K562 (cell line): ENCODE data around the gene NFATC1. TPM values are rescaled to one million over a fixed set of nuclear protein-coding genes. Genes with fewer than 3 reads are reported as not detected.

Source experiments
- ATAC-seq: fragments of 200-7000 bp; cut with Tn5 transposase; 3 replicates; pipeline ENCODE4 v1.9.1; 2020; ENCODE audit warnings: moderate library complexity
- BruUV-seq: library from RNA; stranded (reverse); fragments of 400-500 nt; replicated peaks from 2 replicates; lab custom pipeline; 2021; lab: Mats Ljungman, UMichigan
- CTCF ChIA-PET: fragments of 300-600 bp; formaldehyde crosslinking; extraction: SDS; loops from one replicate; lab custom pipeline; 2021; ENCODE audit warnings: low intra/inter-chr PET ratio; lab: Yijun Ruan, JAX
- POLR2A ChIA-PET: fragments of 300-600, 350-650 bp; sonication (Branson Sonifier 250); formaldehyde crosslinking; extraction: SDS; loops from one replicate; lab custom pipeline; 2021; ENCODE audit warnings: antibody characterized with exemption, inconsistent platforms; lab: Yijun Ruan, JAX
- DNase-seq, 4 experiments: peaks; one replicate each; pipeline versions ENCODE4 v3.0.0 to v3.0.0-alpha.2; 2011 to 2018; ENCODE audit warnings: low spot score in 3 of 4, mixed read lengths in 3 of 4; ENCODE audit errors: extremely low read depth in 1 of 4
- FAIRE-seq: peaks from 2 replicates; lab custom pipeline; 2011; peaks lifted over from hg19 to GRCh38; lab: Jason Lieb, UNC
- H2AFZ ChIP-seq: 2 replicates; pipeline ENCODE4 v1.6.0; 2011; ENCODE audit warnings: low read depth, low read length, control low read depth, inconsistent platforms
- H3K27ac ChIP-seq: fragments of 200-600 bp; 3 replicates; pipeline ENCODE4 v1.8.0; 2011; ENCODE audit warnings: low read depth, mild to moderate bottlenecking, control low read depth, inconsistent platforms, low read length, moderate library complexity, mixed read lengths; ENCODE audit errors: extremely low read depth
- H3K27me3 ChIP-seq, 2 experiments: fragments of 300-600 bp in 1 of 2; 2 replicates in 1 of 2; 3 replicates in 1 of 2; pipeline versions ENCODE4 v1.6.0 to v1.8.0; 2011; ENCODE audit warnings: inconsistent platforms in 2 of 2, low read length in 2 of 2, mild to moderate bottlenecking in 1 of 2, mixed read lengths in 1 of 2, moderate library complexity in 1 of 2; ENCODE audit not compliant: control insufficient read depth in 2 of 2, insufficient read depth in 2 of 2
- H3K36me3 ChIP-seq: fragments of 300-600 bp; 3 replicates; pipeline ENCODE4 v1.8.0; 2011; ENCODE audit warnings: mild to moderate bottlenecking, low read length, inconsistent platforms; ENCODE audit not compliant: control insufficient read depth, insufficient read depth
- H3K4me1 ChIP-seq, 2 experiments: fragments of 200-600 bp in 1 of 2; replicated peaks in 1 of 2; 2 replicates in 1 of 2; 3 replicates in 1 of 2; pipeline versions ENCODE4 v1.5.1 to v1.8.0; 2011; ENCODE audit warnings: inconsistent platforms in 2 of 2, low read length in 2 of 2, mild to moderate bottlenecking in 1 of 2, mixed read lengths in 1 of 2, moderate library complexity in 1 of 2; ENCODE audit not compliant: control insufficient read depth in 2 of 2, insufficient read depth in 2 of 2
- H3K4me2 ChIP-seq: 2 replicates; pipeline ENCODE4 v1.6.1; 2011; ENCODE audit warnings: low read length, control low read depth, inconsistent platforms, mixed read lengths; ENCODE audit not compliant: insufficient read depth
- H3K4me3 ChIP-seq: fragments of 200-600 bp; sonication (generic), shearing (Covaris generic); 2 replicates; pipeline ENCODE4 v1.5.1; 2016; ENCODE audit warnings: control low read depth, inconsistent platforms
- H3K79me2 ChIP-seq: fragments of 200-600 bp; 3 replicates; pipeline ENCODE4 v1.8.0; 2011; ENCODE audit warnings: low read length, inconsistent platforms; ENCODE audit not compliant: control insufficient read depth, insufficient read depth
- H3K9ac ChIP-seq, 2 experiments: 2 replicates each; pipeline versions ENCODE4 v1.6.0 to v1.6.1; 2011; ENCODE audit warnings: low read depth in 2 of 2, low read length in 2 of 2, control low read depth in 1 of 2, inconsistent platforms in 1 of 2, mild to moderate bottlenecking in 1 of 2, mixed read lengths in 1 of 2; ENCODE audit not compliant: insufficient read depth in 1 of 2
- H3K9me1 ChIP-seq: one replicate; pipeline ENCODE4 v1.6.0; 2011; ENCODE audit warnings: inconsistent platforms, mild to moderate bottlenecking, low read length, moderate library complexity; ENCODE audit not compliant: control insufficient read depth, insufficient read depth
- H3K9me3 ChIP-seq: replicated peaks from 2 replicates; pipeline ENCODE4 v1.5.1; 2011; ENCODE audit warnings: low read depth, low read length, inconsistent platforms; ENCODE audit not compliant: control insufficient read depth, insufficient read depth
- H4K20me1 ChIP-seq: replicated peaks from 2 replicates; pipeline ENCODE4 v1.6.1; 2011; ENCODE audit warnings: low read length, inconsistent platforms, mixed read lengths; ENCODE audit not compliant: control insufficient read depth, insufficient read depth
- FOXM1 ChIP-seq, 2 experiments: fragments of 450-650 bp in 1 of 2; sonication (generic) in 1 of 2; formaldehyde crosslinking in 1 of 2; IDR thresholded peaks; 2 replicates each; pipeline versions ENCODE4 v1.6.1 to v1.9.0; 2017 to 2022; ENCODE audit warnings: low read depth in 2 of 2, mild to moderate bottlenecking in 2 of 2, missing genetic modification reagents in 1 of 2, moderate library complexity in 1 of 2
- MAFK ChIP-seq: IDR thresholded peaks from 2 replicates; pipeline ENCODE4 v1.6.1; 2011; ENCODE audit warnings: low read length, improper control_type of control experiment
- NFYB ChIP-seq: IDR thresholded peaks from 2 replicates; pipeline ENCODE4 v1.6.1; 2011; ENCODE audit warnings: mild to moderate bottlenecking, moderate library complexity; ENCODE audit not compliant: insufficient read length; ENCODE audit errors: extremely low read depth
- POLR2AphosphoS5 ChIP-seq: IDR thresholded peaks from 2 replicates; pipeline ENCODE4 v1.6.1; 2011; ENCODE audit warnings: mild to moderate bottlenecking, low read depth, low read length, moderate library complexity; ENCODE audit not compliant: control insufficient read depth, insufficient read depth
- RFX1 ChIP-seq: fragments of 450-650 bp; IDR thresholded peaks from 2 replicates; pipeline ENCODE4 v1.6.1; 2016; ENCODE audit warnings: mild to moderate bottlenecking, moderate library complexity
- SMARCE1 ChIP-seq: fragments of 450-650 bp; IDR thresholded peaks from 2 replicates; pipeline ENCODE4 v1.7.1; 2016; ENCODE audit warnings: mild to moderate bottlenecking
- SNRNP70 ChIP-seq: fragments of 200-400 bp; formaldehyde crosslinking; optimal IDR thresholded peaks from 2 replicates; pipeline ENCODE3; 2017; ENCODE audit warnings: low read depth, low read length
- SRSF3 ChIP-seq: fragments of 200-400 bp; formaldehyde crosslinking; IDR thresholded peaks from 2 replicates; pipeline ENCODE4 v1.6.1; 2016; ENCODE audit warnings: mild to moderate bottlenecking, low read length, moderate library complexity; ENCODE audit not compliant: insufficient read depth
- TAF1 ChIP-seq: IDR thresholded peaks from 2 replicates; pipeline ENCODE4 v1.6.1; 2011; ENCODE audit warnings: mild to moderate bottlenecking, low read length, moderate library complexity; ENCODE audit not compliant: insufficient read depth, control insufficient read depth, severe bottlenecking; ENCODE audit errors: extremely low read depth
- TAF7 ChIP-seq: fragments of 450-650 bp; IDR thresholded peaks from 2 replicates; pipeline ENCODE4 v1.6.1; 2016; ENCODE audit warnings: missing genetic modification characterization, missing compliant biosample characterization
- ZNF507 ChIP-seq: conservative IDR thresholded peaks from 2 replicates; pipeline ENCODE4 v1.6.1; 2017; ENCODE audit warnings: missing genetic modification characterization, missing compliant biosample characterization
- ZNF583 ChIP-seq: fragments of 250-450 bp; sonication (Bioruptor Pico); IDR thresholded peaks from 2 replicates; pipeline ENCODE4 v1.4.0; 2020
- WGBS: fragments of 100-300 bp; shearing (Covaris generic); methylation state at CpG from one replicate; pipeline ENCODE4 v1.1.6; 2016; ENCODE audit warnings: low coverage, mixed read lengths; ENCODE audit not compliant: insufficient coverage; ENCODE audit errors: missing lambda C conversion rate; 5-methylcytosine and 5-hydroxymethylcytosine counted together
- in situ Hi-C: fragments of 300-500 bp; cut with MboI; formaldehyde crosslinking; loops from 4 replicates; pipeline ENCODE4 v1.15.0; 2018; ENCODE audit warnings: inconsistent platforms, mixed read lengths
- intact Hi-C: fragments of 100-400 bp; cut with micrococcal nuclease; formaldehyde crosslinking; loops from 2 replicates; pipeline ENCODE4 v1.14.2; 2022
- polyA plus RNA-seq, 8 experiments: library from polyadenylated mRNA; depleted of rRNA in 4 of 8; stranded (reverse) in 5 of 8; unstranded in 3 of 8; fragments of >200 nt; fragmentation: Nextera tagmentation in 2 of 8; fragmentation: Illumina TruSeq in 1 of 8; extraction: Ambion mirVana in 2 of 8; extraction: Trizol in 1 of 8; gene quantifications; 2 replicates each; pipeline versions ENCODE4 v1.2.1 to v1.2.3, GENCODE V29; 2011 to 2014; ENCODE audit warnings: inconsistent platforms in 1 of 8, missing spikeins in 1 of 8
- total RNA-seq, 7 experiments: library from RNA; depleted of rRNA in 6 of 7; stranded (reverse); fragments of >200 nt in 6 of 7; fragmentation: Illumina TruSeq in 2 of 7; extraction: Trizol in 2 of 7; gene quantifications; 2 replicates each; pipeline versions ENCODE4 v1.2.1 to v1.2.3, GENCODE V29; 2011 to 2021; ENCODE audit warnings: low replicate concordance in 1 of 7
- TF ChIP-seq, protein P1 (sequence below): fragments of 450-650 bp; IDR thresholded peaks from 2 replicates; pipeline ENCODE4 v1.6.1; 2016; ENCODE audit warnings: mild to moderate bottlenecking
- TF ChIP-seq, protein P2 (sequence below): conservative IDR thresholded peaks from 2 replicates; pipeline ENCODE4 v1.6.1; 2011; ENCODE audit warnings: low read depth, mild to moderate bottlenecking, low read length; ENCODE audit not compliant: control insufficient read depth
- TF ChIP-seq, protein P3 (sequence below): fragments of 450-650 bp; IDR thresholded peaks from 2 replicates; pipeline ENCODE4 v1.6.1; 2016; ENCODE audit warnings: missing biosample characterization, missing genetic modification characterization
- TF ChIP-seq, protein P4 (sequence below): fragments of 450-650 bp; formaldehyde crosslinking; IDR thresholded peaks from 2 replicates; pipeline ENCODE4 v1.4.0; 2020; ENCODE audit warnings: mild to moderate bottlenecking, moderate library complexity

NFATC1 gene
- total and polyA plus RNA-seq, 9 of the 15 experiments (the other 6 are each of a cell fraction or from before 2014, with no cell fraction given), result 1.1 to 16.4 (median 2.5) TPM

DNA sequence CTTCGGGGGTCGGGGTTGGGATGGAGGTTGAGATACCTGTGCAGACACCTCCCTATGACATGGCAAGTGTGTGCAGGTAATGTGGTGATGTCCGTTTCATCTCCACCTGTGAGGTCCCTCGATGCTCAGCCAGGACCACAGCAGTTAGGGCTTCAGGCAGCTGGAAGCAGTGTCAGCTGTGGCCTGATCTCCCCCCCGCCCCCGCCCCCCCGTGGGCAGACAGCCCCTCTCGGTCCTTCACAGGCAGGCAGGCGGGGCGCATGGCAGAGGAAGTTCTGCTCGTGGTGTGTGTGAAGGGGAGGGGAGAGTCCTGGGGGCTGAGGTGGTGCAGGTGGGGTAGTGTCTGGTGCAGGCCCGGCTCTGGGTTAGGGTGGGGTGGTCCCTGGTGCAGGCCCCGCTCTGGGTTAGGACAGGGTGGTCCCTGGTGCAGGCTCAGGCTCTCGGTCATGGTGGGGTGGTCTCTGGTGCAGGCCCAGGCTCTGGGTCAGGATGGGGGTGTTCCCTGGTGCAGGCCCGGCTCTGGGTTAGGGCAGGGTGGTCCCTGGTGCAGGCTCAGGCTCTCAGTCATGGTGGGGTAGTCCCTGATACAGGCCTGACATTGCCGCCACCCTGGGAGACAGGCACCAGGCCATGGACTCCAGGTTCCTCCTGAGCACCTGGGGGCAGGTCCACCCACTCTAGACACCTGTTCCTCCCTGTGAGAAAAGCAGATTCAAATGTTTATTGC, 94.3 kb downstream of the NFATC1 start:
- no peaks in the 10 kb centered on the region for H3K9me1 ChIP-seq
- H3K9ac ChIP-seq, result no peak overlapping the region
- ChIA-PET CTCF (no interaction called here), POLR2A (no interaction called here)
- intact Hi-C loops, result no loop called here
- H2AFZ ChIP-seq, result no peak overlapping the region
- H3K27me3 ChIP-seq, result no peaks in the 10 kb centered on the region
- no peak overlapping the region for H3K4me2 ChIP-seq
- H3K4me1 ChIP-seq, result no peaks in the 10 kb centered on the region; a peak in 1 of 5 replicates
- ATAC-seq, result no peak
- 0 out of 3 replicates have a peak, but pooled peaks cover 3% of the 10 kb centered on the region for H3K36me3 ChIP-seq
- H3K27ac ChIP-seq, result no peak overlapping the region
- 73% methylated on average over 7 of the region's 16 CpGs for WGBS
- DNase-seq, result no peak
- H4K20me1 ChIP-seq, result no peaks in the 10 kb centered on the region
- BruUV-seq, result no TSS peak
- no peak for FAIRE-seq
- in situ Hi-C loops, result no loop called here
- no peak overlapping the region for H3K4me3 ChIP-seq
- H3K79me2 ChIP-seq, result no peaks in the 10 kb centered on the region
- no peaks in the 10 kb centered on the region for H3K9me3 ChIP-seq
- TF ChIP-seq TAF1 (no peak), TAF7 (tag) (no peak), MAFK (no peak), NFYB (no peak), SMARCE1 (no peak), SNRNP70 (no peak), ZNF583 (CRISPR knock-in tag) (no peak), SRSF3 (no peak), RFX1 (no peak), POLR2AphosphoS5 (no peak), FOXM1 (IDR thresholded peaks at IDR 0.05; ENCODE audit: low read depth) (no peak), FOXM1 (CRISPR knock-in tag; IDR thresholded peaks at IDR 0.05; ENCODE audit: low read depth) (no peak), ZNF507 (tag) (no peak)
- TF ChIP-seq, protein P1, sequence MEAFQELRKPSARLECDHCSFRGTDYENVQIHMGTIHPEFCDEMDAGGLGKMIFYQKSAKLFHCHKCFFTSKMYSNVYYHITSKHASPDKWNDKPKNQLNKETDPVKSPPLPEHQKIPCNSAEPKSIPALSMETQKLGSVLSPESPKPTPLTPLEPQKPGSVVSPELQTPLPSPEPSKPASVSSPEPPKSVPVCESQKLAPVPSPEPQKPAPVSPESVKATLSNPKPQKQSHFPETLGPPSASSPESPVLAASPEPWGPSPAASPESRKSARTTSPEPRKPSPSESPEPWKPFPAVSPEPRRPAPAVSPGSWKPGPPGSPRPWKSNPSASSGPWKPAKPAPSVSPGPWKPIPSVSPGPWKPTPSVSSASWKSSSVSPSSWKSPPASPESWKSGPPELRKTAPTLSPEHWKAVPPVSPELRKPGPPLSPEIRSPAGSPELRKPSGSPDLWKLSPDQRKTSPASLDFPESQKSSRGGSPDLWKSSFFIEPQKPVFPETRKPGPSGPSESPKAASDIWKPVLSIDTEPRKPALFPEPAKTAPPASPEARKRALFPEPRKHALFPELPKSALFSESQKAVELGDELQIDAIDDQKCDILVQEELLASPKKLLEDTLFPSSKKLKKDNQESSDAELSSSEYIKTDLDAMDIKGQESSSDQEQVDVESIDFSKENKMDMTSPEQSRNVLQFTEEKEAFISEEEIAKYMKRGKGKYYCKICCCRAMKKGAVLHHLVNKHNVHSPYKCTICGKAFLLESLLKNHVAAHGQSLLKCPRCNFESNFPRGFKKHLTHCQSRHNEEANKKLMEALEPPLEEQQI, result no peak
- TF ChIP-seq, protein P2, sequence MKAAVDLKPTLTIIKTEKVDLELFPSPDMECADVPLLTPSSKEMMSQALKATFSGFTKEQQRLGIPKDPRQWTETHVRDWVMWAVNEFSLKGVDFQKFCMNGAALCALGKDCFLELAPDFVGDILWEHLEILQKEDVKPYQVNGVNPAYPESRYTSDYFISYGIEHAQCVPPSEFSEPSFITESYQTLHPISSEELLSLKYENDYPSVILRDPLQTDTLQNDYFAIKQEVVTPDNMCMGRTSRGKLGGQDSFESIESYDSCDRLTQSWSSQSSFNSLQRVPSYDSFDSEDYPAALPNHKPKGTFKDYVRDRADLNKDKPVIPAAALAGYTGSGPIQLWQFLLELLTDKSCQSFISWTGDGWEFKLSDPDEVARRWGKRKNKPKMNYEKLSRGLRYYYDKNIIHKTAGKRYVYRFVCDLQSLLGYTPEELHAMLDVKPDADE, result no peak
- TF ChIP-seq, protein P3, sequence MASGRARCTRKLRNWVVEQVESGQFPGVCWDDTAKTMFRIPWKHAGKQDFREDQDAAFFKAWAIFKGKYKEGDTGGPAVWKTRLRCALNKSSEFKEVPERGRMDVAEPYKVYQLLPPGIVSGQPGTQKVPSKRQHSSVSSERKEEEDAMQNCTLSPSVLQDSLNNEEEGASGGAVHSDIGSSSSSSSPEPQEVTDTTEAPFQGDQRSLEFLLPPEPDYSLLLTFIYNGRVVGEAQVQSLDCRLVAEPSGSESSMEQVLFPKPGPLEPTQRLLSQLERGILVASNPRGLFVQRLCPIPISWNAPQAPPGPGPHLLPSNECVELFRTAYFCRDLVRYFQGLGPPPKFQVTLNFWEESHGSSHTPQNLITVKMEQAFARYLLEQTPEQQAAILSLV (tag), result no peak
- TF ChIP-seq, protein P4, sequence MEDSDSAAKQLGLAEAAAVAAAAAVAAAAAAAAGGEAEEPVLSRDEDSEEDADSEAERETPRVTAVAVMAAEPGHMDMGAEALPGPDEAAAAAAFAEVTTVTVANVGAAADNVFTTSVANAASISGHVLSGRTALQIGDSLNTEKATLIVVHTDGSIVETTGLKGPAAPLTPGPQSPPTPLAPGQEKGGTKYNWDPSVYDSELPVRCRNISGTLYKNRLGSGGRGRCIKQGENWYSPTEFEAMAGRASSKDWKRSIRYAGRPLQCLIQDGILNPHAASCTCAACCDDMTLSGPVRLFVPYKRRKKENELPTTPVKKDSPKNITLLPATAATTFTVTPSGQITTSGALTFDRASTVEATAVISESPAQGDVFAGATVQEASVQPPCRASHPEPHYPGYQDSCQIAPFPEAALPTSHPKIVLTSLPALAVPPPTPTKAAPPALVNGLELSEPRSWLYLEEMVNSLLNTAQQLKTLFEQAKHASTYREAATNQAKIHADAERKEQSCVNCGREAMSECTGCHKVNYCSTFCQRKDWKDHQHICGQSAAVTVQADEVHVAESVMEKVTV (CRISPR knock-in tag), result no peak
